Brain microvascular endothelial cell (primary cell): ENCODE measurements around the gene CX3CL1.

Source experiments
- DNase-seq: peaks from one replicate; pipeline ENCODE4 v3.0.0-alpha.2; 2020
- H3K27ac ChIP-seq: fragments of 250-450 bp; sonication (Bioruptor Pico); 2 replicates; pipeline ENCODE4 v1.5.1; 2020; ENCODE audit warnings: mild to moderate bottlenecking, moderate library complexity
- H3K27me3 ChIP-seq: fragments of 250-450 bp; sonication (Bioruptor Pico); replicated peaks from 2 replicates; pipeline ENCODE4 v1.5.1; 2020; ENCODE audit warnings: mild to moderate bottlenecking
- H3K36me3 ChIP-seq: fragments of 250-450 bp; sonication (Bioruptor Pico); replicated peaks from 2 replicates; pipeline ENCODE4 v1.5.1; 2020; ENCODE audit warnings: mild to moderate bottlenecking
- H3K4me3 ChIP-seq: 2 replicates; pipeline ENCODE4 v1.5.1; 2011; ENCODE audit warnings: low read depth, mild to moderate bottlenecking, control low read depth, low read length, moderate library complexity
- in situ Hi-C: cut with HindIII; loops from 2 replicates; pipeline ENCODE4 v1.10.0; 2017; ENCODE audit warnings: low sequenced_read_pairs, low pct_ligation_motif_present
- TF ChIP-seq, protein P1 (sequence below): IDR thresholded peaks from 2 replicates; pipeline ENCODE4 v1.5.1; 2011; ENCODE audit warnings: low read depth, mild to moderate bottlenecking, moderate library complexity, low read length, control low read depth, inconsistent platforms; ENCODE audit errors: missing control alignments

Gene CX3CL1

DNA sequence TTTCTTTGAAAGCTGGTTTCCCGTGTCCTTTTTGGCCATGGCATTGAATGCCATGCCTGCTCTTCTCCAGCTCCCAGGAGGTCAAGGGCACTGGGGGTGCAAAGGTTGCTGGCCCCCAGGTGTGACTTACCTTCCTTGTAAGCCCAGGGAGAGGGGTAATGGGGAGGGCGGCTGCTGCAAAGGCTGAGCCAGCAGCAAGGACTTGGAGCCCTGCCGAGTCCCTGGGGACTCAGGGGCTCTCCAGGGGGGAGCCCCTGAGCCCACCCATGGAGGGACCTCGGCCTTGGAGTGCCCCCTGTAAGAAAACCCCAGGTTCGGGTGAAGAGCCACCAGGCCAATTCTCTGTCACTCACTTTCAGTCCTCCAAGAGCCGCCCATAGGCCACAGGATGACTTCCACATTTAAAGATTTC, 19.6 kb upstream of the CX3CL1 start:
- TF ChIP-seq, protein P1, sequence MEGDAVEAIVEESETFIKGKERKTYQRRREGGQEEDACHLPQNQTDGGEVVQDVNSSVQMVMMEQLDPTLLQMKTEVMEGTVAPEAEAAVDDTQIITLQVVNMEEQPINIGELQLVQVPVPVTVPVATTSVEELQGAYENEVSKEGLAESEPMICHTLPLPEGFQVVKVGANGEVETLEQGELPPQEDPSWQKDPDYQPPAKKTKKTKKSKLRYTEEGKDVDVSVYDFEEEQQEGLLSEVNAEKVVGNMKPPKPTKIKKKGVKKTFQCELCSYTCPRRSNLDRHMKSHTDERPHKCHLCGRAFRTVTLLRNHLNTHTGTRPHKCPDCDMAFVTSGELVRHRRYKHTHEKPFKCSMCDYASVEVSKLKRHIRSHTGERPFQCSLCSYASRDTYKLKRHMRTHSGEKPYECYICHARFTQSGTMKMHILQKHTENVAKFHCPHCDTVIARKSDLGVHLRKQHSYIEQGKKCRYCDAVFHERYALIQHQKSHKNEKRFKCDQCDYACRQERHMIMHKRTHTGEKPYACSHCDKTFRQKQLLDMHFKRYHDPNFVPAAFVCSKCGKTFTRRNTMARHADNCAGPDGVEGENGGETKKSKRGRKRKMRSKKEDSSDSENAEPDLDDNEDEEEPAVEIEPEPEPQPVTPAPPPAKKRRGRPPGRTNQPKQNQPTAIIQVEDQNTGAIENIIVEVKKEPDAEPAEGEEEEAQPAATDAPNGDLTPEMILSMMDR = no peak
- H3K27ac ChIP-seq = no peak overlapping the region
- H3K27me3 ChIP-seq = peaks cover 6% of the 10 kb centered on the region
- H3K4me3 ChIP-seq = no peak overlapping the region
- in situ Hi-C loops = no loop called here
- DNase-seq = no peak
- H3K36me3 ChIP-seq = no peaks in the 10 kb centered on the region

GRCh38 chr16:57354311-57354710, 18.0 kb upstream of the CX3CL1 start:
- TF ChIP-seq, protein P1 = no peak
- no peak for DNase-seq
- Histone ChIP-seq H3K4me3 (no peak overlapping the region), H3K27me3 (peaks cover 4% of the 10 kb centered on the region), H3K27ac (no peak overlapping the region), H3K36me3 (no peaks in the 10 kb centered on the region)
- in situ Hi-C loops = no loop called here

GRCh38 chr16:57355898-57356414, 16.3 kb upstream of the CX3CL1 start:
- Histone ChIP-seq H3K4me3 (no peak overlapping the region), H3K27ac (no peak overlapping the region), H3K36me3 (no peaks in the 10 kb centered on the region), H3K27me3 (no peaks in the 10 kb centered on the region)
- TF ChIP-seq, protein P1 = no peak
- no peak for DNase-seq
- in situ Hi-C loops = no loop called here

DNA sequence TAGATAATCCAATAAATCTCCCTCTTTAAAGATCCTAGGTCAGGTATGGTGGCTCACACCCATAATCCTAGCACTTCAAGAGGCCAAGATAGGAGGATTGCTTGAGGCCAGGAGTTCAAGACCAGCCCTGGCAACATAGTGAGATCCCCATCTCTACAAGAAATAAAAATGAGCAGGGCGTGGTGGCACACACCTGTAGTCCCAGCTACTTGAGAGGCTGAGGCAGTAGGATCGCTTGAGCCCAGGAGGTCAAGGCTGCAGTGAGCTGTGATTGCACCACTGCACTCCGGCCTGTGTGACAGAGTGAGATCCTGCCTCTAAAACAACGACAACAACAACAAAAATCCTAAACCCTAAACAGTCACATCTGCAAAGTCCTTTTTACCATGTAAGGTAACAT, 15.7 kb upstream of the CX3CL1 start:
- H3K4me3 ChIP-seq = no peak overlapping the region
- H3K27ac ChIP-seq = no peak overlapping the region
- in situ Hi-C loops = no loop called here
- no peak for DNase-seq
- TF ChIP-seq, protein P1 = no peak
- H3K27me3 ChIP-seq = no peaks in the 10 kb centered on the region
- H3K36me3 ChIP-seq = no peaks in the 10 kb centered on the region

DNA sequence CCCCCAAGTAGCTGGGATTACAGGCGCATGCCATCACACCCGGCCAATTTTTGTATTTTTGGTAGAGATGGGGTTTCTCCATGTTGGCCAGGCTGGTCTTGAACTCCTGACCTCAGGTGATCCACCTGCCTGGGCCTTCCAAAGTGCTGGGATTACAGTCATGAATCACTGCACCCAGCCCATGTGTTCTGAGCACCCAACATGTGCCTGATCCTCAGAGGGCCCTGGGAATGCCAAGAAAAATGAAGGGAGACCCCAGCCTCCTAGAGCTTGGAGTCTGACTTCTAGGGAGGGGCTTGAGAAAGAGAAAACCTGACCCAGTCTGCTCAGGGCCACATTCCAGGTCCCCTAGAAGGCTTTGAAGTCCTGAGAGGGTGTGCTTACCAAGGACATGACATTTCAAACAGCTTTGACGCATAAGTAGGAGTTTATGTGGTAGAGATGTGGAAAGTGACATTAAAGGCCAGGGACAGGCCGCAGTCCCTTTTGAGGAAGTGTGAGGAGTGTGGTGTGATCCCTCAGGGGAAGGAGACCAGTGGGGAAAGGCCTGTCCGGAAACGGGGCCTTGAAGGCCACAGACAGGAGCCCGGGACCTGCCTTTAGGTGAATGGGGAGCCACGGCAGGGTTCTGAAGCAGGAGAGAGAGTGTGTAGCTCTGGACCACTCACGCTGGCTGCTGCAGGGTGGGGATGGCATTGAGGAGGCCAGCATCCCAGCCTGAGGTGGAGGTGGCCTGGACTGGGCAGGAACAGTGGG, 14.8 kb upstream of the CX3CL1 start:
- Histone ChIP-seq H3K27me3 (no peaks in the 10 kb centered on the region), H3K4me3 (no peak overlapping the region), H3K36me3 (no peaks in the 10 kb centered on the region), H3K27ac (no peak overlapping the region)
- TF ChIP-seq, protein P1 = no peak
- no peak for DNase-seq
- in situ Hi-C loops = no loop called here

GRCh38 chr16:57358086-57358420, 14.2 kb upstream of the CX3CL1 start:
- Histone ChIP-seq H3K36me3 (no peaks in the 10 kb centered on the region), H3K4me3 (no peak overlapping the region), H3K27me3 (no peaks in the 10 kb centered on the region), H3K27ac (no peak overlapping the region)
- no peak for DNase-seq
- TF ChIP-seq, protein P1 = no peak
- in situ Hi-C loops = no loop called here
